ENCODE data around the gene HSD17B2.

HSD17B2 gene

DNA sequence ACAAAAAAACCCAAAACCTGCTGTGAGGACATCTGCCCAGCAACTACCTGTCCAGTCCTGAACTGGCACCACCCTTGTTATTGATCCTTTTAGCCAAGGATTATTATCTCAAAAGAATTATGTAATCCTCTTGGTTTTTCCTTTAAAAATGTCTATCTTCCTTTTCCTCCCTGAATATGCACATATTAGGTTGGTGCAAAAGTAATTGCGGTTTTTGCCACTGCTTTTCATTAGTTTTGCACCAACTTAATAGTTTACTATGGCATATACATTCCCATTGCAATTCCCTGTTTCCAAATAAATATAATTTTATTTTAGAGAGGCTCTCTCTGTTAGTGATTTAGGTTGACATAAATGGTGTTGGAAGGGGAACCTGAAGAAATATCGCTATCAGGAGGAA lies 83.7 kb downstream of the HSD17B2 start:
- no peak for DNase-seq (ENCODE audit: low read depth, low spot score)
- TF ChIP-seq, protein P1, sequence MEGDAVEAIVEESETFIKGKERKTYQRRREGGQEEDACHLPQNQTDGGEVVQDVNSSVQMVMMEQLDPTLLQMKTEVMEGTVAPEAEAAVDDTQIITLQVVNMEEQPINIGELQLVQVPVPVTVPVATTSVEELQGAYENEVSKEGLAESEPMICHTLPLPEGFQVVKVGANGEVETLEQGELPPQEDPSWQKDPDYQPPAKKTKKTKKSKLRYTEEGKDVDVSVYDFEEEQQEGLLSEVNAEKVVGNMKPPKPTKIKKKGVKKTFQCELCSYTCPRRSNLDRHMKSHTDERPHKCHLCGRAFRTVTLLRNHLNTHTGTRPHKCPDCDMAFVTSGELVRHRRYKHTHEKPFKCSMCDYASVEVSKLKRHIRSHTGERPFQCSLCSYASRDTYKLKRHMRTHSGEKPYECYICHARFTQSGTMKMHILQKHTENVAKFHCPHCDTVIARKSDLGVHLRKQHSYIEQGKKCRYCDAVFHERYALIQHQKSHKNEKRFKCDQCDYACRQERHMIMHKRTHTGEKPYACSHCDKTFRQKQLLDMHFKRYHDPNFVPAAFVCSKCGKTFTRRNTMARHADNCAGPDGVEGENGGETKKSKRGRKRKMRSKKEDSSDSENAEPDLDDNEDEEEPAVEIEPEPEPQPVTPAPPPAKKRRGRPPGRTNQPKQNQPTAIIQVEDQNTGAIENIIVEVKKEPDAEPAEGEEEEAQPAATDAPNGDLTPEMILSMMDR (IDR thresholded peaks at IDR 0.05; ENCODE audit: low read depth, low read length): no peak
- H3K4me3 ChIP-seq (ENCODE audit: low read depth, low read length): no peak overlapping the region
- in situ Hi-C loops (cut with HindIII; ENCODE audit: low sequenced_read_pairs): no loop called here

DNA sequence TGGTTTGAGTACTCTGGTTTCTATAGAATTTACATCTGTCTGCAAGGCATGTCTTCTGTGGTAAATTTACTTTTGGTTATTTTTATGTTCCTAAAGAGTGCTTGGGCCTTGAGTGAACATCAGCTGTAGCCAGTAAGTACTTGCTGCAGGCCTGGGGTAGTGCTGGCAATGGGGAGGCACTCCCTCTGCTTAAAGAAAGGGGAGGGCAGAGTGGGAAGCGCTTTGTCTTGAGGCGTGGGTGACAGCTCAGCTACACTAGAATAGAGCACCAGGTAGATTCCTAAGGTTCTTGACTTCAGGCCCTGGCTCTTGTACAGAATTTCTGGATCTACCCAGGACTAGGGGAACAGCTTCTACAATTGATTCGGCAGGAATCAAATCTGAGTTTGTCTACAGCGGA lies 84.4 kb downstream of the HSD17B2 start:
- TF ChIP-seq, protein P1 (IDR thresholded peaks at IDR 0.05; ENCODE audit: low read depth, low read length): no peak
- DNase-seq (ENCODE audit: low read depth, low spot score): no peak
- in situ Hi-C loops (cut with HindIII; ENCODE audit: low sequenced_read_pairs): no loop called here
- H3K4me3 ChIP-seq (ENCODE audit: low read depth, low read length): no peak overlapping the region

DNA sequence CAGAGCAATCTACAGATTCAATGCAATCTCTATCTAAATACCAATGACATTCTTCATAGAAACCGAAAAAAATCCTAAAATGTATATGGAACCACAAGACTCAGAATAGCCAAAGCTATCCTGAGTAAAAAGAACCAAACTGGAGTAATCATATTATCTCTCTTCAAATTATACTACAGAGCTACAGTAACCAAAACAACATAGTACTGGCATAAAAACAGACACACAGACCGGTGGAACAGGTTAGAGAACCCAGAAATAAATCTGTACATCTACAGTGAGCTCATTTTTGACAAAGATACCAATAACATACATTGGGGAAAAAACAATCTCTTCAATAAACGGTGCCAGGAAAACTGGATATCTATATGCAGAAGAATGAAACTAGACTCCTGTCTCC lies 89.6 kb downstream of the HSD17B2 start:
- in situ Hi-C loops (cut with HindIII; ENCODE audit: low sequenced_read_pairs): no loop called here
- no peak for DNase-seq (ENCODE audit: low read depth, low spot score)
- TF ChIP-seq, protein P1 (IDR thresholded peaks at IDR 0.05; ENCODE audit: low read depth, low read length): no peak
- no peak overlapping the region for H3K4me3 ChIP-seq (ENCODE audit: low read depth, low read length)

DNA sequence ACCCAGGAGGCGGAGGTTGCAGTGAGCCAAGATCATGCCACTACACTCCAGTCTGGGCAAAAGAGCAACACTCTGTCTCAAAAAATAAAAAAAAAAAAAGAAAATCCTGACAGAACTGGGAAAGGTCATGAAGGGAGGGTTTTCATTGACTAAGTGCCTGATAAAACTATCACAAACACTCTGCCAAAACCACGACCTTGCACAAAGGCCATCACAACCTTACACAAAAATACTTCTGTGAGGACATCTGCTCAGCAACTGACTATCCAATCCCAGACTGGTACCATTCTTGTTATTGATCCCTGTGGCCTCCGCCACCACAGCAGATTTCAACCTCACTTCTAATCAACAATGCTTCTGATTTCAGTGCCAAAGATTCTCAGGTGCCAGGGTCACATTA lies 94.8 kb downstream of the HSD17B2 start:
- in situ Hi-C loops (cut with HindIII; ENCODE audit: low sequenced_read_pairs): no loop called here

DNA sequence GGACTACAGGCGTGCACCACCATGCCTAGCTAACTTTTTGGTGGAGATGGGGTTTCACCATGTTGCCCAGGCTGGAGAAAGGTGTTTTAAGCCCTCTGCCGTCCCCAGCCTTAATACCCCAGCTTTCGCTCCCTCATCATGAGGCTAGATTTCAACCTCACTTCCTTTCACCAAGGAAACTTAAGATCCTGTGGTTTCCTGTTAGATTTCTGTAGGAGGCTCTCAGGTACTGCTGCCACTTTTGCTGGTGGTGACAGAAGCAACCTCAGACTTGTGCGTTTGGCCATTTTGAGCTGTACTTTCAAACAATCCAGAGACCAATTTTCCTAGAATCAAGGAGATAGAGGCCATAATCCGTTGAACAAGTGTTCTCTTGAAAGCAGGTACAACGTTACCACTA lies 98.7 kb downstream of the HSD17B2 start:
- TF ChIP-seq, protein P1 (IDR thresholded peaks at IDR 0.05; ENCODE audit: low read depth, low read length): no peak
- DNase-seq (ENCODE audit: low read depth, low spot score): no peak

More for the DNA sequence above, 94.8 kb downstream of the HSD17B2 start:
- TF ChIP-seq, protein P1 (IDR thresholded peaks at IDR 0.05; ENCODE audit: low read depth, low read length): no peak
- no peak overlapping the region for H3K4me3 ChIP-seq (ENCODE audit: low read depth, low read length)
- no peak for DNase-seq (ENCODE audit: low read depth, low spot score)

DNA sequence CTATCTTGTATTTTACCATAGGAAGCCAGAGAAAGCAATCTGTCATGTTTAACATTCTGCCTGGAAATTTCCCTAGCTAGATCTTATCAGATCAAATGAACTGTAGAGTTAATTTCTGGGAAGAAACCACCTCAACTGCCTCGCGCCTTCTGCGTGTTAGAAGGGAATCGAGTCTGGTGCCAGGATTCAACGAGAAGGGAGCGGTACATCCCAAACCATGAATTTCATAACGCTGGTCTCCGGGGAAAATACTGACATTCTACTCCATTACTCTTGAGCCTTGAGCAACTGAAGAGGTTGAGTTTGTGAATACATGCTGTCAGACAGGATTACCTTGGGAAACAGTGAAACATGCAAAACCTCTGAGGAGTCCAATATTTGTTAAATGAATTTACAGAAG lies 99.8 kb downstream of the HSD17B2 start:
- TF ChIP-seq, protein P1 (IDR thresholded peaks at IDR 0.05; ENCODE audit: low read depth, low read length): no peak
- H3K4me3 ChIP-seq (ENCODE audit: low read depth, low read length): no peak overlapping the region
- in situ Hi-C loops (cut with HindIII; ENCODE audit: low sequenced_read_pairs): no loop called here
- DNase-seq (ENCODE audit: low read depth, low spot score): no peak

More for the DNA sequence above, 98.7 kb downstream of the HSD17B2 start:
- in situ Hi-C loops (cut with HindIII; ENCODE audit: low sequenced_read_pairs): no loop called here
- H3K4me3 ChIP-seq (ENCODE audit: low read depth, low read length): no peak overlapping the region

DNA sequence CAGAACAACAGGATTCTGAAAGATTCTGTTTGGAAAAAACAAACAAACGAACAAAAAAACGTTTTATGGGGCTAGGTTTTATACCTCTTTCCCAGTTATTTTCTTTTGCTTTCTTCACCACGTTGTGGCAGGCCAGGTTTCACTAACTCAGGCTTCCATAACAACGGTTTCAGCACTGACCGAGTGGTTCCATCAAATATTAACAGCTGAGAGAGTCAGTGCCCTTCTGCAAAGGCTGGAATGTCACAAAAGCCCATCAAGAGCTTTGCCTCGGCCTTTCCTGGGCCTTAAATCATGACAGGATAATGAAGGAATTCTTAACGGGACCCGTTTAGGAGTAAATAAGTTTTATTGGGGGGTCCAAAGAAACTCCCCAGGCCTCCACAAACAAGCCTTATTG lies 100.8 kb downstream of the HSD17B2 start:
- TF ChIP-seq, protein P1 (IDR thresholded peaks at IDR 0.05; ENCODE audit: low read depth, low read length): no peak
- H3K4me3 ChIP-seq (ENCODE audit: low read depth, low read length): no peak overlapping the region
- no peak for DNase-seq (ENCODE audit: low read depth, low spot score)
- in situ Hi-C loops (cut with HindIII; ENCODE audit: low sequenced_read_pairs): no loop called here
